ENCODE data around the gene REM2.
"Not testable (repeated sequence)": the region's sequence is repeated elsewhere in the genome, so short reads cannot be mapped to it uniquely, and the experiment has no call there.

Gene REM2

GRCh38 chr14:22848351-22849164 is 34.5 kb upstream of the REM2 start:
- no peak for DNase-seq

DNA sequence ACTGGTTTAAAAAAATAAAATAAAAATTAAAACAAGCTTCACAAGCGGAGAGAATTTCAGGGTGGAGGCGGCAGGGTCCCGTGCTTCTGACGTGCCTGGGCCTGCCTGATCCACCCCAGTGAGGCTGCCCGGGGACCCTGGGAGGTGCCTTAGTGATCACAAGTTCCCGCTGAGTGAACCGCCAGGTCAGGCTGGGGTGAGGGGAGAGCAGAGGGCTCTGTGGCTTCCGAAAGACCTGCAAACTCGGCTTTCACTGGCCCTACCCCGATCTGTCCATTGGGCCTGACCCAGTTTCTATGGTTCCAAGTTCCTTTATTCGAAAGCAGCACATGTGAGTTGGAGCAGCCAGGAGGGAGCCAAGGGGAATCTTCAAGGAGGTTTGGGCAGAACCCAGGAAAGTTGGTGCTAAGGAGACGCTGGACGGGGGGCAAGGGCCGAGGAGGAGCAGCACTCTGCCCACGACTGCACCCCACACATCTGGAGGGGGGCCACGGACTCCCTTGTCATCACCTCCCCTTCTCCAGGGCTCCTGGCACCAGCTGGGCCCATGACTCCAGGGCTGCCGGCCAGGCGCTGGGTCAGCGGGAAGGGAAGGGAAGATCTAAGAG is 33.7 kb upstream of the REM2 start:
- DNase-seq, result no peak

GRCh38 chr14:22850944-22851764 is 31.9 kb upstream of the REM2 start:
- no peak for DNase-seq

GRCh38 chr14:22852178-22852577 is 30.8 kb upstream of the REM2 start:
- DNase-seq, result not testable (repeated sequence)

- no peak for DNase-seq
Measured at GRCh38 chr14:22852599-22852939, 30.5 kb upstream of the REM2 start.

DNA sequence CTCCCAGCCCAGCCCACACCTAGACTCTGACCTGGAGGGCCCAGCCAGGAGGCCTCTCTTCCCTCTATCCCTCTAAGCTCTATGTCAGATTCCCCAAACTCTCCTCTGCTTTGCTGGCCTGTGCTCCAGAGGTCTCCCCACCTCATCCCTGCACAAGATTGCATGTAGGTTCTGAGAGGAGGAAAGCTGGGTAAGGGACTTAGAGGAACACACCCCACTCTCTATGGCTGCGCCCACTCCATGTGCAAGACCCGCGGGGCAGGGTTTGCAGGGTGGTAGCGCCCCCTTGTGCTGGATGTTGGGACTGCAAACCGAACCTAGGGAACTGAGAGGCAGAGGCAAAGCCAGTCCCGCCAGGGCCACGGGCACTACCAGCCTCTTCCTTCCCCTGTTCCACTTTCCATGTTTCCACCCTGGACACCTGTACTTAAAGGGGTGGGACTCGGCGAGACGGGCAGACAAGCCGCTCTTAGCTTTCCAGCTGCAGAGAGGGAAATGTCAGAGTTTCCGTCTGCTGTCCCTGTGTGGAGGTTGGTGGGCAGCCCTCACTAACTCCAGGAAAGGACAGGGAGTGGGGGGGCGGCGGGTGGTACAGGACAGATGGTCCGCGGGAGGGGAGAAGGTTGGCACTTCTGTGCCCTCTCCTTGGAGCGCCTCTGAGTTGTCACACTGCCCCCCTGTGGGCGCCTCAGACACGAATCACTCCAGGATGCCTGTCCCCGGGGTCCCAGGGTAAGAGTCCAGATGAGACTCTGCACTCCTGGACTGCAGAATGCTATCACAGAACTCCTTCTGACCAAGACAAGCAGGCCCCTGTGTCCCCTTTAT is 29.9 kb upstream of the REM2 start:
- peak; percentile 90 for DNase-seq

DNA sequence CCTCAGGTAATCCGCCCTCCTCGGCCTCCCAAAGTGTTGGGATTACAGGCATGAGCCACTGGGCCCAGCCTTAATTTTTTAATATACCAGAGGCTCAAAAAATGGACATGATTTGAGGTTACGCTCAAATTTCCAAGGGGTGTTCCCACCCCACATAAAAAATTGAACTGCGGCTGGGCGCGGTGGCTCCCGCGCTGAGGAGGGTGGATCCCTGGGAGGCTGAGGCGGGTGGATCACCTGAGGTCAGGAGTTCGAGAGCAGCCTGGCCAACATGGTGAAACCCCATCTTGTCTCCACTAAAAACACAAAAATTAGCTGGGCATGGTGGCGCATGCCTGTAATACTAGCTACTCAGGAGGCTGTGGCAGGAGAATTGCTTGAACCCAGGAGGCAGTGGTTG is 28.7 kb upstream of the REM2 start:
- DNase-seq, result not testable (repeated sequence)

DNA sequence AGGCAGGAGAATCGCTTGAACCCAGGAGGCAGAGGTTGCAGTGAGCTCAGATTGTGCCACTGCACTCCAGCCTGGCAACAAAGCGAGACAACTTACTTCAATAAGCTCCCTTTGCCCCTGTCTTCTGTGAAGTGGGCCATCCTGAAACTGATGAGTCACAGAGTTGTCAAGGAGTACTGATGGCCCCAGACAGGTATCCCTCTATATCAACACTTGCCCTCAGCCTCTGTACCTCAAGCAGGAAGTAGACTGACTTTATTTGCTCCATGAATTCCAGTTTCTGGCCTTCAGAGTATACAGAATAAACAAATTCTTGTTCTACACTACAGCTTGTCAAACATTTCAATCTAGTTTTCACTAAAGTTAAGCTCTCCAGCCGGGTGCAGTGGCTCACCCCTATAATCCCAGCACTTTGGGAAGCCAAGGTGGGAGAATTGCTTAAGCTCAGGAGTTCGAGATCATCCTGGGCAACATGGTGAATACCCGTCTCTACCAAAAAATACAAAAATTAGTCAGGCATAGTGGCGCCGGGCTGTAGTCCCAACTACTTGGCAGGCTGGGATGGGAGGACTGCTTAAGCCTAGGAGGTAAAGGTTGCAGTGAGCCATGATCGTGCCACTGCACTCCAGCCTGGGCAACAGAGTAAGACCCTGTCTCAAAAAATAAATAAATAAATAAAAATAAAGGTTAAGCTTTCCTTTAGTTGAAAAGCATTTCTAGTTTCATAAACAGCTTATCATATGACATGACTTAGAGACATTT is 27.9 kb upstream of the REM2 start:
- no peak for DNase-seq

DNA sequence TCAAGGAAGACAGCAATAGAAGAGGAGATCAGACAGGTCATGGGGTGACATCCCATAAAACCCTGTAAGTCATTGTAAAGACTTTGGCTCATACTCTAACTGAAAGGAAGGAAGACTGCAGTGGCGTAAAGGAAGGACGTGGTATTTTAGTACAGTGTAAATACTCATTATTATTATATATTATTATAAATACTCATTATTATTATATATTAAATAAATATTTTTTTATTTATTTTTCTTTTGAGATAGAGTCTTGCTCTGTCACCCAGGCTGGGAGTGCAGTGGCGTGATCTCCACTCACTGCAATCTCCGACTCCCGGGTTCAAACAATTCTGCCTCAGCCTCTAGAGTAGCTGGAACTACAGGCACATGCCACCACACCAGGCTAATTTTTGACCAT is 26.6 kb upstream of the REM2 start:
- no peak for DNase-seq

DNA sequence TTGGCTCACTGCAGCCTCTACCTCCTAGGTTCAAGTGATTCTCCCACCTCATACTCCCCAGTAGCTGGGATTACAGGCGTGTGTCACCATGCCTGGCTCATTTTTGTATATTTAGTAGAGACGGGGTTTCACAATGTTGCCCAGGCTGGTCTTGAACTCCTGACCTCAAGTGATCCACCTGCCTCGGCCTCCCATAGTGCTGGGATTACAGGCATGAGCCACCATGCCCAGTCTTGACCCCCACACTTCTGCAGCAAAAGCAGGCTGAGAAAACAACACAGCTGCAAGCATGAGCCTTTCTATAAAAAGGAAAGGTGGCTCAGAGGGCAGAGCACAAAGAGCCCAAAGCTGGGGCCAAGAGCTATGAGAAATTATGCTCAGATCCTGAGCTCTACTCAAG is 22.6 kb upstream of the REM2 start:
- not testable (repeated sequence) for DNase-seq

DNA sequence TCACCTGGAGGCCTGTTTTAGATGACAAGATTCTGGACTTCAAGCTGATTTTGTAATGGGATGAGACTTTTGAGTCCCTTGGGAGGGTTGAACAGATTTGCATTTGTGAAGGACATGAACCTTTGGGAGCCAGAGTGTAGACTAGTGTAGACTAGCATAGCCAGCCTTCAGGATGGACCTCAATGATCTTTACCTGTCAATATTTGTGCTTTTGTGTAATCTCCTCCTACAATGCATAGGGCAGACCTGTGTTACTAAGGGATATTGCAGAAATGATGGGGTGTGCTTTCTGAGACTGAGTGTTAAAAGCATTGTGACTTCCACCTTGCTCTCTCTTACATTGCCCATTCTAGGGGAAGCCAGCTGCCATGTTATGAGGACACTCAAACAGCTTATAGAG is 21.4 kb upstream of the REM2 start:
- no peak for DNase-seq

- DNase-seq, result no peak
Measured at GRCh38 chr14:22864979-22865378, 18.0 kb upstream of the REM2 start.

GRCh38 chr14:22865424-22866405 is 17.3 kb upstream of the REM2 start:
- DNase-seq, result no peak

DNA sequence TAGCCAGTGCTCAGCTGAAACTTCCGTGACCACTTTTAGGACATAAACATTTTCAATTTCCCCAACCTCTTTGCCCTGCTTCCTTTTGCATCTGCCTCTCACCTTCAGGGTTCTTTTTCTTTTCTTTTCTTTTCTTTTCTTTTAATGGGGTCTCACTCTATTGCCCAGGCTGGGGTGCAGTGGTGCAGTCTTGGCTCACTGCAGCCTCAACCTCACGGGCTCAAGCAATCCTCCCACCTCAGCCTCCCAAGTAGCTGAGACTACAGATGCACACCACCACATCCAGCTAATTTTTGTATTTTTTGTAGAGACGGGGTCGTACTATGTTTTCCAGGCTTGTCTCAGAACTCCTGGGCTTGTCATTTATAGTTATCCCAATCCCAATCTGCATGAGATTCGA is 16.1 kb upstream of the REM2 start:
- no peak for DNase-seq

DNA sequence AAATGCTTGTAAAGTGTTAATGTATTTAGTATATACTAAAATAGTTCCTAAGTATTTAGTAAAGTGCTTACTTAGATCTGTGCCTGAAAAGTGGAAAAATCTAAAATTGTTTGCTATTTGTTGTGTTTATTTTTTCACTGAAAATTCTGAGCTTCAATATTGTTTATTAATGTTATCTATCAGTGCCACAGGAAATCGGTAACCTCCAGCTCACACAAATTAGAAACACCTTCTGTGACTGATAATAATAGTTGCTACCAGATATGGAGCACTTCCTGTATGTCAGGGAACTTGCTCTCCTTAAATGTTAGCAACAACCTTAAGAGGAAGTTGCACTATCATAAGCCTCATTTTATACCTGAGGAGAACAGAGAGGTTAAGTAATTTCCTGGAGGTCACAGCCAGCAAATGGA is 12.2 kb upstream of the REM2 start:
- no peak for DNase-seq

- DNase-seq, result peak; percentile 59
Measured at GRCh38 chr14:22871224-22872032, 11.6 kb upstream of the REM2 start, which contains the start of gene LRP10. Gene LRP10, plus strand, starts transcription at chr14:22871740. Its CDS starts 564 bp downstream, at chr14:22872304.

GRCh38 chr14:22872033-22872832 is 10.8 kb upstream of the REM2 start:
- peak; percentile 63 for DNase-seq

- no peak for DNase-seq
Measured at GRCh38 chr14:22872833-22873520, 10.0 kb upstream of the REM2 start.
